Fibroblast of lung (primary cell): ENCODE measurements around the gene GPR155. TPM values are rescaled to one million over a fixed set of nuclear protein-coding genes. Genes with fewer than 3 reads are reported as not detected.

Source experiments
- DNase-seq, 2 donors: peaks; one replicate each; pipeline versions ENCODE4 v3.0.0 to v3.0.0-alpha.2; 2010; ENCODE audit warnings: low read depth in 2 of 2
- H2AFZ ChIP-seq: 2 replicates; pipeline ENCODE4 v1.5.1; 2012; ENCODE audit warnings: low read length, control low read depth, inconsistent platforms
- H3K27ac ChIP-seq: 2 replicates; pipeline ENCODE4 v1.5.1; 2011; ENCODE audit warnings: low read length, control low read depth; ENCODE audit not compliant: insufficient read depth
- H3K27me3 ChIP-seq: 2 replicates; pipeline ENCODE4 v1.5.1; 2011; ENCODE audit warnings: mild to moderate bottlenecking, low read length; ENCODE audit not compliant: control insufficient read depth, insufficient read depth
- H3K36me3 ChIP-seq: 2 replicates; pipeline ENCODE4 v1.5.1; 2011; ENCODE audit warnings: low read length; ENCODE audit not compliant: control insufficient read depth, insufficient read depth
- H3K4me1 ChIP-seq: 2 replicates; pipeline ENCODE4 v1.5.1; 2011; ENCODE audit warnings: low read length; ENCODE audit not compliant: control insufficient read depth, insufficient read depth; ENCODE audit errors: extremely low read depth
- H3K4me2 ChIP-seq: 2 replicates; pipeline ENCODE4 v1.5.1; 2011; ENCODE audit warnings: low read length, control low read depth; ENCODE audit not compliant: insufficient read depth; ENCODE audit errors: extremely low read depth
- H3K4me3 ChIP-seq, 4 experiments: fragments of 200-600 bp in 1 of 4; sonication (generic) in 1 of 4; replicated peaks in 1 of 4; 2 replicates each; pipeline ENCODE4 v1.5.1; 2011 to 2016; ENCODE audit warnings: low read length in 4 of 4, low read depth in 3 of 4, mild to moderate bottlenecking in 3 of 4, control low read depth in 2 of 4, inconsistent platforms in 1 of 4, mixed read lengths in 1 of 4; ENCODE audit not compliant: insufficient read depth in 1 of 4; ENCODE audit errors: control extremely low read depth in 1 of 4
- H3K79me2 ChIP-seq: 2 replicates; pipeline ENCODE4 v1.5.1; 2012; ENCODE audit warnings: mild to moderate bottlenecking, low read length, inconsistent platforms; ENCODE audit not compliant: control insufficient read depth, insufficient read depth
- H3K9ac ChIP-seq: 2 replicates; pipeline ENCODE4 v1.5.1; 2011; ENCODE audit warnings: mild to moderate bottlenecking, low read length, control low read depth; ENCODE audit not compliant: insufficient read depth
- H3K9me3 ChIP-seq: 2 replicates; pipeline ENCODE4 v1.5.1; 2012; ENCODE audit warnings: low read depth, low read length; ENCODE audit not compliant: control insufficient read depth, insufficient read depth
- H4K20me1 ChIP-seq: 2 replicates; pipeline ENCODE4 v1.5.1; 2011; ENCODE audit warnings: low read length; ENCODE audit not compliant: control insufficient read depth, insufficient read depth; ENCODE audit errors: extremely low read depth
- EZH2 ChIP-seq: IDR thresholded peaks from 2 replicates; pipeline ENCODE4 v1.5.1; 2012; ENCODE audit warnings: low read length, control low read depth, mild to moderate bottlenecking; ENCODE audit errors: missing control alignments
- polyA minus RNA-seq: library from RNA; depleted of rRNA, polyadenylated mRNA; stranded (reverse); fragments of >200 nt; gene quantifications from 2 replicates; pipeline ENCODE4 v1.2.3, GENCODE V29; 2011; ENCODE audit warnings: low replicate concordance
- polyA plus RNA-seq, 2 donors: library from polyadenylated mRNA; depleted of rRNA in 1 of 2; stranded (reverse) in 1 of 2; unstranded in 1 of 2; fragments of >200 nt; gene quantifications; 2 replicates each; pipeline ENCODE4 v1.2.1, GENCODE V29; 2011 to 2012; ENCODE audit warnings: missing spikeins in 1 of 2
- total RNA-seq: library from RNA; depleted of rRNA; stranded (reverse); fragments of >200 nt; gene quantifications from 2 replicates; pipeline ENCODE4 v1.2.1, GENCODE V29; 2014
- TF ChIP-seq, protein P1 (sequence below), 2 donors: IDR thresholded peaks in 1 of 2; conservative IDR thresholded peaks in 1 of 2; 1 replicate in 1 of 2; 2 replicates in 1 of 2; pipeline ENCODE4 v1.5.1; 2011 to 2012; ENCODE audit warnings: low read length in 2 of 2, control low read depth in 1 of 2, inconsistent platforms in 1 of 2, low read depth in 1 of 2, mild to moderate bottlenecking in 1 of 2

GPR155 gene, protein sequence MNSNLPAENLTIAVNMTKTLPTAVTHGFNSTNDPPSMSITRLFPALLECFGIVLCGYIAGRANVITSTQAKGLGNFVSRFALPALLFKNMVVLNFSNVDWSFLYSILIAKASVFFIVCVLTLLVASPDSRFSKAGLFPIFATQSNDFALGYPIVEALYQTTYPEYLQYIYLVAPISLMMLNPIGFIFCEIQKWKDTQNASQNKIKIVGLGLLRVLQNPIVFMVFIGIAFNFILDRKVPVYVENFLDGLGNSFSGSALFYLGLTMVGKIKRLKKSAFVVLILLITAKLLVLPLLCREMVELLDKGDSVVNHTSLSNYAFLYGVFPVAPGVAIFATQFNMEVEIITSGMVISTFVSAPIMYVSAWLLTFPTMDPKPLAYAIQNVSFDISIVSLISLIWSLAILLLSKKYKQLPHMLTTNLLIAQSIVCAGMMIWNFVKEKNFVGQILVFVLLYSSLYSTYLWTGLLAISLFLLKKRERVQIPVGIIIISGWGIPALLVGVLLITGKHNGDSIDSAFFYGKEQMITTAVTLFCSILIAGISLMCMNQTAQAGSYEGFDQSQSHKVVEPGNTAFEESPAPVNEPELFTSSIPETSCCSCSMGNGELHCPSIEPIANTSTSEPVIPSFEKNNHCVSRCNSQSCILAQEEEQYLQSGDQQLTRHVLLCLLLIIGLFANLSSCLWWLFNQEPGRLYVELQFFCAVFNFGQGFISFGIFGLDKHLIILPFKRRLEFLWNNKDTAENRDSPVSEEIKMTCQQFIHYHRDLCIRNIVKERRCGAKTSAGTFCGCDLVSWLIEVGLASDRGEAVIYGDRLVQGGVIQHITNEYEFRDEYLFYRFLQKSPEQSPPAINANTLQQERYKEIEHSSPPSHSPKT
- 4.4 and 6.4 TPM in 2 replicates for total RNA-seq
- 2.3 and 5.1 TPM in 2 replicates for polyA plus RNA-seq
- 1.2 and 2.6 TPM in 2 replicates for polyA plus RNA-seq (2012)
- 0.52 and 2.2 TPM in 2 replicates for polyA minus RNA-seq

DNA sequence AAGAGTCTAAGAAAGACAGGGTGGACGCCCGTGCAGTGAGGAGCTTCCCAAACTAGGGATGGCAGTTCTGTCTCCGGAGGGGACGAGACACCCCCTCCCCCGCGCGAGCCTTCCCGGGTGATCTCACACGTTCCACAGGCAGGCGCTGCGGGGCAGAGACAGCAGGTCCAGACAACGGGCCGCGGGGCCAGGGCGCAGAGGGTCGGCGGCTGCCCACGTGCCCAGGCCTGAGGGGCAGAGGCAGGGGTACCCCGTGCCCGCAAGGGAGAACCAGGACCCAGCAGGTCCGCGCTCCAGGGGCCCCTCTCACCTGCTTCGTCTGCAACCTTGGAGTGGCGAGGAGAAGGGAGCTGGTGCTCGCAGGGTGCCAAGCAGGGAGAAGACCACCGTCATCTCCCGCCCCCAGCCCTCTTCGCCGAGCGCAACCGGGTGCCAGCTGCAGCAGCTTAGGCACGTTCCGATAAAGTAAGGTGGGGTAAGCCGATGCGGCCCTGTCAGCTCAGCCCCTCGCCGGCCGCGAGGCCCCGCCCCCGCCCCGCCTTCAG lies at the start of gene GPR155:
TSS of gene GPR155 (minus strand) at position 467 of the 545 bp plus-strand sequence. CDS start 5,073 bp downstream, outside the sequence.
- peak; percentile 16 to 46 for DNase-seq
- Histone ChIP-seq H4K20me1 (no peaks in the 10 kb centered on the region), H3K79me2 (no peaks in the 10 kb centered on the region), H3K36me3 (no peaks in the 10 kb centered on the region), H2AFZ (peak within 1 kb of the TSS; percentile 98), H3K4me3 (peak within 1 kb of the TSS; percentile 78 to 86 (median 85)), H3K27me3 (no peaks in the 10 kb centered on the region), H3K9ac (peak within 1 kb of the TSS; percentile 48), H3K4me2 (peak within 1 kb of the TSS; percentile 88), H3K9me3 (no peaks in the 10 kb centered on the region), H3K27ac (peak within 1 kb of the TSS; percentile 85), H3K4me1 (no peaks in the 10 kb centered on the region)
- TF ChIP-seq EZH2: no peak
- TF ChIP-seq, protein P1, sequence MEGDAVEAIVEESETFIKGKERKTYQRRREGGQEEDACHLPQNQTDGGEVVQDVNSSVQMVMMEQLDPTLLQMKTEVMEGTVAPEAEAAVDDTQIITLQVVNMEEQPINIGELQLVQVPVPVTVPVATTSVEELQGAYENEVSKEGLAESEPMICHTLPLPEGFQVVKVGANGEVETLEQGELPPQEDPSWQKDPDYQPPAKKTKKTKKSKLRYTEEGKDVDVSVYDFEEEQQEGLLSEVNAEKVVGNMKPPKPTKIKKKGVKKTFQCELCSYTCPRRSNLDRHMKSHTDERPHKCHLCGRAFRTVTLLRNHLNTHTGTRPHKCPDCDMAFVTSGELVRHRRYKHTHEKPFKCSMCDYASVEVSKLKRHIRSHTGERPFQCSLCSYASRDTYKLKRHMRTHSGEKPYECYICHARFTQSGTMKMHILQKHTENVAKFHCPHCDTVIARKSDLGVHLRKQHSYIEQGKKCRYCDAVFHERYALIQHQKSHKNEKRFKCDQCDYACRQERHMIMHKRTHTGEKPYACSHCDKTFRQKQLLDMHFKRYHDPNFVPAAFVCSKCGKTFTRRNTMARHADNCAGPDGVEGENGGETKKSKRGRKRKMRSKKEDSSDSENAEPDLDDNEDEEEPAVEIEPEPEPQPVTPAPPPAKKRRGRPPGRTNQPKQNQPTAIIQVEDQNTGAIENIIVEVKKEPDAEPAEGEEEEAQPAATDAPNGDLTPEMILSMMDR (conservative IDR thresholded peaks at IDR 0.05 in 1 of 2, IDR thresholded peaks at IDR 0.05 in 1 of 2; ENCODE audit: low read depth in 1 of 2, low read length in 2 of 2): no peak

DNA sequence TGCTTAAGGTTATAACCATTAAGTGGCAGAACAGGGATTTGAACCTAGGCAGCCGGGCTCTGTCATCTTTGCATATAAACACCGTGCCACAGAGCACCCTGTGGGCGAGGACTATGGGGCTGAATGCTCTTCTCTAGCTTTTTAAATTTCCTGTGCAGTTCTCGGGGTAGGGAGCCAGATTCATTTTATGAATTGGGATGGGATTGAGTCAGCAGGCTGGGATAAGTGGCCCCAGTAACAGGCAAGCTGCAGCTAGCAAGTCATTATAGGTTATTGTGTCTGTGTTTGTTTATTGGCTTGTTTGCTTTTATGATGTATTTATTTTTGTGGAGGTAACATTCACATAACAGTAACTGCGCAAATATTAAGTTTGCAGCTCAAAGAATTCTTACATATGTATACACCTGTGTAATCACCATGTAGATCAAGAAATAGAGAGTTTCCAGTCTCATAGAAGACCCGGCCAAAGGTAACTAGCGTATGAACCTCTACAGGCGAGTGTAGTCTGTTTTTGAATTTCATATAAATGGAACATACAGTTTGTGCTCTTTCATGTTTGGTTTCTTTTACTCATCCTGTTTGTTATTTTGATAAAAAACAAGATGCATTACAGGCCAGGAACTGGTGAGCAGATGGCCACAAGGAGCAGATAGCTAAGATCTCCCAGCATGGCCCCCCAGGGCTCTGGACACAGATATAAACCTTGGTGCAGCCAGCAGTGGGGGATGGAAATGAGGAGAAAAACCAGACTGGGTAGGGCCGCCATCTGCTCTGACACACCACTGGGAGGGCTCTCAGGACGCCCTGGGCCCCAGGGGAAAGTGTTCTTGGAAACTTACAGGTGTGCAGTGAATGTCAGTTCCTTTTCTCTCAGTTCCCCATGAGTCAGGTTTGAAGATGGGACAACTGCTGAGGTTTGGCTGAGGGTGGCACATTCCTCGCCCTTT lies 49.2 kb upstream of the GPR155 start:
- Histone ChIP-seq H4K20me1 (no peaks in the 10 kb centered on the region), H3K27ac (no peak overlapping the region), H3K9ac (no peak overlapping the region), H3K27me3 (no peaks in the 10 kb centered on the region), H3K9me3 (no peaks in the 10 kb centered on the region), H3K79me2 (no peaks in the 10 kb centered on the region), H3K4me1 (no peaks in the 10 kb centered on the region), H3K36me3 (no peaks in the 10 kb centered on the region), H3K4me2 (no peak overlapping the region), H3K4me3 (no peak overlapping the region), H2AFZ (no peak overlapping the region)
- TF ChIP-seq EZH2: no peak
- TF ChIP-seq, protein P1 (conservative IDR thresholded peaks at IDR 0.05 in 1 of 2, IDR thresholded peaks at IDR 0.05 in 1 of 2; ENCODE audit: low read depth in 1 of 2, low read length in 2 of 2): no peak
- DNase-seq: no peak
